Colonic mucosa (tissue), 4 donors: ENCODE measurements around the gene PTS. TPM values are rescaled to one million over a fixed set of nuclear protein-coding genes. Genes with fewer than 3 reads are reported as not detected.

Experiments
- DNase-seq: peaks from one replicate; pipeline ENCODE4 v3.0.0-alpha.2; 2020
- H3K27ac ChIP-seq: fragments of 200-600 bp; one replicate; pipeline ENCODE4 v1.8.0; 2021
- H3K27me3 ChIP-seq: fragments of 200-600 bp; one replicate; pipeline ENCODE4 v1.8.0; 2021
- H3K36me3 ChIP-seq: fragments of 200-600 bp; one replicate; pipeline ENCODE4 v1.8.0; 2021
- H3K4me1 ChIP-seq: fragments of 200-600 bp; one replicate; pipeline ENCODE4 v1.8.0; 2021; ENCODE audit warnings: mild to moderate bottlenecking
- H3K4me3 ChIP-seq: fragments of 200-600 bp; one replicate; pipeline ENCODE4 v1.8.0; 2021
- H3K9ac ChIP-seq, 2 donors: one replicate each; pipeline ENCODE4 v1.7.0; 2013; ENCODE audit warnings: control low read depth in 2 of 2, low read depth in 2 of 2, low read length in 2 of 2
- H3K9me3 ChIP-seq: fragments of 200-600 bp; one replicate; pipeline ENCODE4 v1.8.0; 2021
- intact Hi-C: fragments of 100-400 bp; cut with DNase I; formaldehyde crosslinking; loops from one replicate; pipeline ENCODE4 v1.14.1; 2022
- total RNA-seq, 2 donors: library from RNA; stranded (reverse); fragmentation: NEBNext Ultra II Directional in 1 of 2; extraction: Animal tissue kit (Norgen Biotek cat#: 25700) in 1 of 2; gene quantifications; one replicate each; pipeline ENCODE4 v1.2.1, GENCODE V29; 2021
- TF ChIP-seq, protein P1 (sequence below): fragments of 200-600 bp; IDR thresholded peaks from one replicate; pipeline ENCODE4 v1.8.0; 2022; ENCODE audit warnings: antibody characterized with exemption, mild to moderate bottlenecking
- donor health status: healthy.
- donor health status: DM: no; HTN: no; CAD: no.
- donor health status: DM: no; HTN: no; CAD: no.

PTS gene
- total RNA-seq, 2 donors from 2014 or later, result 33.3 to 34.6 TPM

DNA sequence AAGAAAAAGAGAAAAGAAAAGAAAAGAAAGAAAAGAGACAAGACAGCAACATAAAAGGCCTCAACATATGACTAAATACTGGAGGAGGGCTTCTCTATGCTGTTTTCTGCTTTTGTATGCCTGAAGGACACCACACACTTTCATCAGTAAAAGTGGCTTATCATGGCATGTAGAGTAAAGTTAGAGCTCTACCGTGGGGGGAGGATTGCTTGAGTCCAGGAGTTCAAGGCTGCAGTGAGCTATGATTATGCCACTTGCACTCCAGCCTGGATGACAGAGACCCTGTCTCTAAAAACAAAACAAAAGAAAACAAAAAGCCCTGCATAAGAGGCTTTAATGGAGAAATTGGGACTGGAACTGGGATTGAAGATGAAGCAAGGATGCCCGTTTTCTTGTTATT, 5.7 kb downstream of the PTS start:
- H3K27me3 ChIP-seq, result no peaks in the 10 kb centered on the region
- no peak overlapping the region for H3K9ac ChIP-seq
- H3K4me3 ChIP-seq, result no peak overlapping the region
- intact Hi-C loops, result no loop called here
- DNase-seq, result no peak
- no peak overlapping the region for H3K27ac ChIP-seq
- H3K9me3 ChIP-seq, result no peaks in the 10 kb centered on the region
- H3K4me1 ChIP-seq, result no peaks in the 10 kb centered on the region
- no peaks in the 10 kb centered on the region for H3K36me3 ChIP-seq
- TF ChIP-seq, protein P1, sequence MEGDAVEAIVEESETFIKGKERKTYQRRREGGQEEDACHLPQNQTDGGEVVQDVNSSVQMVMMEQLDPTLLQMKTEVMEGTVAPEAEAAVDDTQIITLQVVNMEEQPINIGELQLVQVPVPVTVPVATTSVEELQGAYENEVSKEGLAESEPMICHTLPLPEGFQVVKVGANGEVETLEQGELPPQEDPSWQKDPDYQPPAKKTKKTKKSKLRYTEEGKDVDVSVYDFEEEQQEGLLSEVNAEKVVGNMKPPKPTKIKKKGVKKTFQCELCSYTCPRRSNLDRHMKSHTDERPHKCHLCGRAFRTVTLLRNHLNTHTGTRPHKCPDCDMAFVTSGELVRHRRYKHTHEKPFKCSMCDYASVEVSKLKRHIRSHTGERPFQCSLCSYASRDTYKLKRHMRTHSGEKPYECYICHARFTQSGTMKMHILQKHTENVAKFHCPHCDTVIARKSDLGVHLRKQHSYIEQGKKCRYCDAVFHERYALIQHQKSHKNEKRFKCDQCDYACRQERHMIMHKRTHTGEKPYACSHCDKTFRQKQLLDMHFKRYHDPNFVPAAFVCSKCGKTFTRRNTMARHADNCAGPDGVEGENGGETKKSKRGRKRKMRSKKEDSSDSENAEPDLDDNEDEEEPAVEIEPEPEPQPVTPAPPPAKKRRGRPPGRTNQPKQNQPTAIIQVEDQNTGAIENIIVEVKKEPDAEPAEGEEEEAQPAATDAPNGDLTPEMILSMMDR, result no peak

DNA sequence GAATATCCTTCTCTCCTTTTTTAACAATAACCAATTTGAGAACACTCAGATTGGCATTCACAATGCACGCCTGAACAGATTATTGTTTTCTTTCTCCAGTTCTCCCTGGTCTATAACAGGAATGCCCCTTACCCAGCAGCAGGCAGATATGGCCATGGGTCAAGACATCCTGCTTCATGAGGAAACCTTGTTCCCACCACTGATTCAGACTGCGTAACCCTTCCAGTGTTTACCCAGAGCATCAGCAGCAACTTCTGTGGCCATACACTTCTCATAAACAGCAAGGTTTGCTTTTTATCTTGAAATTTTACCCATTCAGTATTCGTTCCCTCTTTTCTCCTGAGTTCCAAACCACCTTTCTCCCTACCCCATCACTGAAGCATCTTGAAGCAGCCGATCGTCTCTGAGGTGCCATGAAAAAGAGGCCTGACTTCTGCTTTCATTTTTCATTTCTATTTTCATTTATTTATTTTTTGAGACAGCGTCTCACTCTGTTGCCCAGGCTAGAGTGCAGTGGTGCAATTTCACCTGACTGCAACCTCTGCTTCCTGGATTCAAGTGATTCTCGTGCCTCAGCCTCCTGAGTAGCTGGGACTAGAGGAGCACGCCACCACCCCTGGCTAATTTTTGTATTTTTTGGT, 9.6 kb downstream of the PTS start:
- no peak overlapping the region for H3K27ac ChIP-seq
- no peak overlapping the region for H3K4me3 ChIP-seq
- no peak overlapping the region for H3K9ac ChIP-seq
- TF ChIP-seq, protein P1, result no peak
- no peak for DNase-seq
- intact Hi-C loops, result no loop called here
- H3K9me3 ChIP-seq, result no peaks in the 10 kb centered on the region
- H3K27me3 ChIP-seq, result no peaks in the 10 kb centered on the region
- H3K36me3 ChIP-seq, result peaks cover 7% of the 10 kb centered on the region
- no peaks in the 10 kb centered on the region for H3K4me1 ChIP-seq

DNA sequence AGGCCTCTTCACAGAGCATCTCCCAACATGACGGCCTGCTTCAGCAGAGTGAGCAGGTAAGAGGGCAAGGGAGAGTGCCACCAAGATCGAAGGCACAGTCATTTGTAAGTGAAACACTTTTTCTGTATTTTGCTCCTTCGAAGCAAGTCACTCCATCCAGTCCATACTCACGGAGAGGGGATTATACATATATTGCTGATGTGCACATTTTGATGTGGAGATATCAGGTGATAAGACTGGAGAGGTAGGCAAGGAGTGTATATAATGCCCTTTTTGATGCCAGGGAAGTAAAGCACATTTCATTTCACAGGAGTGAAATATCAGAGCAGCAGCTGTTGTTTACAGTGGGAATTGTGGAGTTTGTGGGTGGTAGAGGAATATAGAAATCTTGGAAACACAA, 11.2 kb downstream of the PTS start:
- Histone ChIP-seq H3K4me3 (no peak overlapping the region), H3K36me3 (peaks cover 7% of the 10 kb centered on the region), H3K9ac (no peak overlapping the region), H3K27me3 (no peaks in the 10 kb centered on the region), H3K27ac (no peak overlapping the region), H3K9me3 (no peaks in the 10 kb centered on the region), H3K4me1 (no peaks in the 10 kb centered on the region)
- intact Hi-C loops, result no loop called here
- TF ChIP-seq, protein P1, result no peak
- DNase-seq, result no peak

DNA sequence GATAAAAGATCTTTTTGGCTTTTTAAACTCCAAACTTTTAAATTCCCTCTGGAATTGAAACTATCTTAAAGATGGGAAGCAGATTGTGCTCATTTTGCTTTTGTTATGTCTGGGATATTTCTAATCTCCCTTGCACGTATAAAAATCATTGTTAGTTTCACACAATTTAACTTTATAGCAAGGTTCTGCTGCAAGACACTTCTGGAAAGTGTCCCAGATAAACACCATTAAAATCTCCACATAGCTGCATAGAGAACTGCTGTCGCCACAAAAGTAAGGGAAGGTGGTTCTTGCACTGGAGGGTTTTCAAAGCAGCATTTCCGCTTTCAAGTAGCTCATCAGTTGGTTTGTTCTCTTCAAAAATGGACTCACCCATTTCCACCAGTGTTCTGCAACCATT, 11.8 kb downstream of the PTS start:
- H3K4me1 ChIP-seq, result no peaks in the 10 kb centered on the region
- intact Hi-C loops, result no loop called here
- H3K9ac ChIP-seq, result no peak overlapping the region
- H3K9me3 ChIP-seq, result no peaks in the 10 kb centered on the region
- peaks cover 7% of the 10 kb centered on the region for H3K36me3 ChIP-seq
- H3K27ac ChIP-seq, result no peak overlapping the region
- TF ChIP-seq, protein P1, result no peak
- H3K27me3 ChIP-seq, result no peaks in the 10 kb centered on the region
- H3K4me3 ChIP-seq, result no peak overlapping the region
- DNase-seq, result no peak

DNA sequence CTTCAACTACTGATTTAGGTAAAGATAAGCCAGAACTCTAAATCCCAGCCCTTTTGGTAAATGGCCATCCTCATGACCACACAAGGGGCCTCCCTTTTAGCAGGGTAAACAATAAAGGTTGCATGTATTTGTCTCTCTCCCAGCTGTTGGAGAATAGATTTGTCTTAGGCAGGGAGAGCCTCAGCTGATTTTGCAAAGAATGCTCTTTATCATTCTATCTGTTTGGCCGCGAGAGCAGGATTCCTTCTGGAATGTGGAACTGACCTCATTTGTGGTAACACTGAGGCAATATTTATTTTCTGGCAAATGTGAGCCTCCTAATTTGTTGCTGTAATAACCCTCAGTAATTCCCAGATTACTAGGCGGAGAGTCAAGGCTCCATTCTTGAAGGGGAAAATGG, 15.3 kb downstream of the PTS start:
- Histone ChIP-seq H3K4me1 (no peaks in the 10 kb centered on the region), H3K9ac (no peak overlapping the region), H3K9me3 (no peaks in the 10 kb centered on the region), H3K36me3 (peaks cover 7% of the 10 kb centered on the region), H3K4me3 (no peak overlapping the region), H3K27ac (peak overlapping the region; percentile 37), H3K27me3 (no peaks in the 10 kb centered on the region)
- intact Hi-C loops, result no loop called here
- TF ChIP-seq, protein P1, result no peak
- no peak for DNase-seq
